Memory B cell (primary cell): ENCODE measurements around the gene PRORP.
"Not testable (repeated sequence)": the region's sequence is repeated elsewhere in the genome, so short reads cannot be mapped to it uniquely, and the experiment has no call there.

Source experiments
- ATAC-seq: fragments of 150-1000 bp; cut with Tn5 transposase; 2 replicates; pipeline ENCODE4 v1.10.0; 2021; ENCODE audit warnings: low read depth, mild to moderate bottlenecking, moderate library complexity
- DNase-seq, 2 donors: peaks; one replicate each; pipeline ENCODE4 v3.0.0; 2022; ENCODE audit warnings: low spot score in 2 of 2
- H3K27ac Mint-ChIP-seq: one replicate; pipeline ENCODE4 v1.8.0; 2022; ENCODE audit warnings: mild to moderate bottlenecking, moderate library complexity, mixed read lengths
- H3K27me3 Mint-ChIP-seq: one replicate; pipeline ENCODE4 v1.8.0; 2022; ENCODE audit warnings: mixed read lengths
- H3K36me3 Mint-ChIP-seq: one replicate; pipeline ENCODE4 v1.8.0; 2022; ENCODE audit warnings: mild to moderate bottlenecking, mixed read lengths
- H3K4me1 Mint-ChIP-seq: one replicate; pipeline ENCODE4 v1.8.0; 2022; ENCODE audit warnings: mixed read lengths
- H3K4me3 Mint-ChIP-seq: one replicate; pipeline ENCODE4 v1.8.0; 2022; ENCODE audit warnings: mild to moderate bottlenecking, moderate library complexity, mixed read lengths
- H3K9me3 Mint-ChIP-seq: one replicate; pipeline ENCODE4 v1.8.0; 2022; ENCODE audit warnings: mixed read lengths

PRORP gene

GRCh38 chr14:35121887-35122695 lies at the start of gene PRORP, which contains the start of gene PPP2R3C:
PRORP (plus strand) TSS chr14:35122552; CDS start chr14:35123246, 694 bp downstream.
PPP2R3C (minus strand) TSS chr14:35121990; CDS start chr14:35121959, 31 bp downstream.
- Mint-ChIP-seq H3K9me3 (no peaks in the 10 kb centered on the region), H3K4me3 (peak within 1 kb of the TSS; percentile 100), H3K4me1 (peaks cover 31% of the 10 kb centered on the region), H3K27ac (peak within 1 kb of the TSS; percentile 100), H3K36me3 (peaks cover 12% of the 10 kb centered on the region), H3K27me3 (no peaks in the 10 kb centered on the region)
- peak; percentile 87 to 89 for DNase-seq
- ATAC-seq: peak; percentile 85

GRCh38 chr14:35073486-35073885 lies 48.9 kb upstream of the PRORP start:
- peaks cover 2% of the 10 kb centered on the region for H3K4me1 Mint-ChIP-seq
- H3K27me3 Mint-ChIP-seq: no peaks in the 10 kb centered on the region
- H3K36me3 Mint-ChIP-seq: peaks cover 20% of the 10 kb centered on the region
- H3K9me3 Mint-ChIP-seq: no peaks in the 10 kb centered on the region
- DNase-seq (no peak), ATAC-seq (no peak)
- no peak overlapping the region for H3K27ac Mint-ChIP-seq
- H3K4me3 Mint-ChIP-seq: no peak overlapping the region

- H3K36me3 Mint-ChIP-seq: peaks cover 15% of the 10 kb centered on the region
- no peak overlapping the region for H3K27ac Mint-ChIP-seq
- no peaks in the 10 kb centered on the region for H3K27me3 Mint-ChIP-seq
- no peaks in the 10 kb centered on the region for H3K9me3 Mint-ChIP-seq
- ATAC-seq (no peak), DNase-seq (no peak)
- H3K4me1 Mint-ChIP-seq: no peaks in the 10 kb centered on the region
- H3K4me3 Mint-ChIP-seq: no peak overlapping the region
These were observed 44.3 kb upstream of the PRORP start for GRCh38 chr14:35078082-35078481.

- H3K36me3 Mint-ChIP-seq: peaks cover 13% of the 10 kb centered on the region
- no peaks in the 10 kb centered on the region for H3K4me1 Mint-ChIP-seq
These were observed 42.6 kb upstream of the PRORP start for GRCh38 chr14:35079742-35080141.

DNA sequence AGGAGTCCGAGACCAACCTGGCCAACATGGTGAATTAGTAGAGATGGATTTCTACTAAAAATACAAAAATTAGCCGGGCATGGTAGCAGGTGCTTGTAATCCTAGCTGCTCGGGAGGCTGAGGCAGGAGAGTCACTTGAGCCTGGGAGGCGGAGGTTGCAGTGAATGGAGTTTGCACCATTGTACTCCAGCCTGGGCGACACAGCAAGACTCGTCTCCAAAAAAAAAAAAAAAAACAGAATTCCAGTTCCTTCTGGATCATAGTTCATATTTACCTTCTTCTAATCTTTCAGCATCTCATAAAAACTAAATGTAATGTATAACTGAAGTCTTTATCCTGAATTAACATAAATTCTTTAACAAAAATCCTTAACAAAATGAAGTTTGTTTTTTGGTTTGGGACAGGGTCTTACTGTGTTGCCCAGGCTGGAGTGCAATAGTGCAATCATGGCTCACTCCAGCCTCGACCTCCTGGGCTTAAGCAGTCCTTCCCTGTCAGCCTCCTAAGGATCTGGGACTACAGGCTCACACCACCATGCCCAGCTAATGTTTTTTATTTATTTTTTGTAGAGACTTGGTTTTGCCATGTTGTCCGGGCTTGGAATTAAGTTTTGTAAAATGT lies 38.7 kb upstream of the PRORP start:
- no peak for DNase-seq
- no peaks in the 10 kb centered on the region for H3K27me3 Mint-ChIP-seq
- peak overlapping the region; percentile 7 for H3K27ac Mint-ChIP-seq
- H3K4me1 Mint-ChIP-seq: no peaks in the 10 kb centered on the region
- no peak overlapping the region for H3K4me3 Mint-ChIP-seq
- H3K9me3 Mint-ChIP-seq: no peaks in the 10 kb centered on the region
- H3K36me3 Mint-ChIP-seq: peaks cover 24% of the 10 kb centered on the region
- ATAC-seq: no peak

More at GRCh38 chr14:35079742-35080141, 42.6 kb upstream of the PRORP start:
- DNase-seq (no peak), ATAC-seq (no peak)
- H3K9me3 Mint-ChIP-seq: no peaks in the 10 kb centered on the region
- no peak overlapping the region for H3K27ac Mint-ChIP-seq
- H3K4me3 Mint-ChIP-seq: no peak overlapping the region
- H3K27me3 Mint-ChIP-seq: no peaks in the 10 kb centered on the region

DNA sequence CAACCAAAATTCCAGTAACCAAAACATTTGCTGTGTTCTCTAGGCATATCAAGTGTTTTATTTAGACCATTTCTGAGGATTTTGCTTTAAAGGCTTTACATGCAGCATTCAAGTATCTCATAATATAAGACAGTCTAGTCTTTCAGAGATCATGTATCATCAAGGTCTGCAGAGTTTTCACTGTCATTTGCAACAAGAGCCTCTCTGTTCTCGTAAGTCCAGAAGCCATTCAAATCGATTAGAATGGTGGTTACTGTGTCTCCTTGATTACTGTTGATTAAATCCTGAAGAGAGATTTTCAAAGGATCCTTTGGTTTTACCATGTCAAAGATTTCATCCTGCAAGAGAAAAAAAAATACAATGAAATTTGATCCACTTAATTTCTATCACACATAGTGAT lies 36.9 kb upstream of the PRORP start:
- no peaks in the 10 kb centered on the region for H3K27me3 Mint-ChIP-seq
- H3K36me3 Mint-ChIP-seq: peaks cover 21% of the 10 kb centered on the region
- no peak overlapping the region for H3K4me3 Mint-ChIP-seq
- peak overlapping the region; percentile 12 for H3K27ac Mint-ChIP-seq
- H3K4me1 Mint-ChIP-seq: no peaks in the 10 kb centered on the region
- ATAC-seq (no peak), DNase-seq (no peak)
- H3K9me3 Mint-ChIP-seq: no peaks in the 10 kb centered on the region

GRCh38 chr14:35088514-35088913 lies 33.8 kb upstream of the PRORP start:
- H3K27ac Mint-ChIP-seq: peak overlapping the region; percentile 66
- no peak for DNase-seq
- H3K36me3 Mint-ChIP-seq: peaks cover 20% of the 10 kb centered on the region
- H3K4me3 Mint-ChIP-seq: no peak overlapping the region
- ATAC-seq: no peak
- H3K4me1 Mint-ChIP-seq: no peaks in the 10 kb centered on the region
- no peaks in the 10 kb centered on the region for H3K9me3 Mint-ChIP-seq
- no peaks in the 10 kb centered on the region for H3K27me3 Mint-ChIP-seq

DNA sequence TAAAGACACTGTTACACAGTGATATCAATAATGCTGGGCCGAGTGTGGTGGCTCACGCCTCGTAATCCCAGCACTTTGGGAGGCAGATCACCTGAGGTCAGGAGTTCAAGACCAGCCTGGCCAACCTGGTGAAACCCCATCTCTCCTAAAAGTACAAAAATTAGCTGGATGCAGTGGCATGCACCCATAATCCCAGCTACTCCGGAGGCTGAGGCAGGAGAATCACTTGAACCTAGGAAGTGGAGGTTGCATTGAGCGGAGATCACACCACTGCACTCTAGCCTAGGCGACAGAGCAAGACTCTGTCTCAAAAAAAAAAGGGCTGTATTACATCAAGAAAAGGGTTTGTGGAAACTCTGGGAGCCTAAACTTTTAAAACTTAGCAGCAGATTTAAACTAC lies 27.7 kb upstream of the PRORP start:
- not testable (repeated sequence) for H3K27ac Mint-ChIP-seq, H3K4me3 Mint-ChIP-seq, ATAC-seq, H3K27me3 Mint-ChIP-seq, DNase-seq, H3K9me3 Mint-ChIP-seq, H3K4me1 Mint-ChIP-seq
- H3K36me3 Mint-ChIP-seq: peaks cover 19% of the 10 kb centered on the region

DNA sequence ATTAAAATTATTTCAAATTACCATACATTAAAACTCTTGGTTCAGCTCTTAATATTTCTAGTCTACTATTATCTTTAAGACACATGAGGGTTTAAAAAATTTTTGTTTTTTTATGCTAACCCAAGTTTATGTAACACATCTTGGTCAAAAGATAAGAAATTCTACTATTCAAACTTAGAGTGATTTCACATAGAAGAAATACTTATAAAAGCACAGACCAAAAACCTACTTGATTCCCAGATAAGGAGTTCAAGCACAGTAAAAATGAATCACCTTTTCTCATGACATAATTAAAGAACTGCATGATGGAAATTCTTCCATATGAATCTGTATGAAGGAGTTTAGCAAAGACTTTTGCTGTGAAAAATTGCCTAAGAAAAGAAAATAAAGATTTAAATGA lies 14.5 kb upstream of the PRORP start:
- Mint-ChIP-seq H3K27ac (no peak overlapping the region), H3K9me3 (no peaks in the 10 kb centered on the region), H3K36me3 (peaks cover 30% of the 10 kb centered on the region), H3K4me3 (no peak overlapping the region), H3K4me1 (peaks cover under 1% of the 10 kb centered on the region), H3K27me3 (no peaks in the 10 kb centered on the region)
- ATAC-seq (no peak), DNase-seq (no peak)

GRCh38 chr14:35112641-35113040 lies 9.7 kb upstream of the PRORP start:
- Mint-ChIP-seq H3K36me3 (peaks cover 43% of the 10 kb centered on the region), H3K4me3 (no peak overlapping the region), H3K9me3 (peaks cover 1% of the 10 kb centered on the region), H3K4me1 (peaks cover 14% of the 10 kb centered on the region), H3K27me3 (no peaks in the 10 kb centered on the region), H3K27ac (peak overlapping the region; percentile 17)
- no peak for ATAC-seq
- DNase-seq: no peak

DNA sequence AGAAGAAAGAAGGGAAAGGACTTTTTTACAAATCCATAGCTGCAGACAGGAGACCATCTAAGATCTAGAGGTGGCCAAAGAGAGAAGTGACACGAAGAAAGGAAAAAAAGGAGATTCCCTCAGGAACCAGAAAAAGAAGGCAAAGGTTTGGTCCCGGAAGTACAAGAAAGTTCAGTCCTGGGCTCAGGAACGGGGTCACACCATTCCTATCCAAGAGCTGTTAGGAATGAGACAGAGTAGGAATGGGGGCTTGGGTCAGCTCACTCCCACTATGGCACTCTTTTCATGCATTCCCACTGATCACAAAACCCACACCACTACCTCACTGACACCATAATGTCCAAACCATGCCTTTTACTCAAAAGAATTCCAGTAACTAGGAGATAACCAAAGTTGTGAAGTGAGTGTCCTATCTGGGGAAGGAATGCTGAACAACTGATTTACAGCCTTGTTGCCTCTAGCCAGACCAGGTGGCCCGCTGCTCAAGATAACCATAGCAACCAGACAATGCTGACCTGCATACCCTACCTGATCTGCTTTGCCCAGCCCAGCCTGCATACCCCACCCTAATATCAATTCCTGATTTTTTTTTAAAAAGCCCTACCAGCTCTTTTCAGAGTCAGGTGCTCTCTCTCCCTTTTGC lies 8.9 kb upstream of the PRORP start:
- Mint-ChIP-seq H3K27ac (peak overlapping the region; percentile 17), H3K27me3 (no peaks in the 10 kb centered on the region), H3K9me3 (peaks cover 1% of the 10 kb centered on the region), H3K4me1 (peaks cover 17% of the 10 kb centered on the region), H3K4me3 (no peak overlapping the region), H3K36me3 (peaks cover 46% of the 10 kb centered on the region)
- ATAC-seq (no peak), DNase-seq (no peak)

DNA sequence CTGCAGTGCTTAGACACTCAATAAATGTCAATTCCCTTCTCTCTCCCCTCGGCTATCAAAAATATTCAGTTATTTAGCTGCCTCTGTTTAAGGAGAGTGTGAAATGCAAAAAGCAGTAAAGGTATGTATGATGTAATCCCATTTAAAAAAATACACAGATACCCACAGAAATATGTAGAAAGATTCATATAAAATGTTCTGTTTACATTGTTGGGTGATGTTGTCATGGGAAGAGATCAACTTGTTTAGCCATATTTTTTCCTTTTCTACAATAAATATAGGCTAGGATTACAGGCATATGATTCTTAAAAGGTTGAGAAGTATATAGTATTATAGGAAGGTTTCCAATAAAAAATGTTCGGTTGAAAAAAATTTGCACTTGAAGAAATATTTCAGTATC lies 8.3 kb upstream of the PRORP start:
- Mint-ChIP-seq H3K4me1 (peaks cover 17% of the 10 kb centered on the region), H3K9me3 (peaks cover 1% of the 10 kb centered on the region), H3K27ac (no peak overlapping the region), H3K27me3 (no peaks in the 10 kb centered on the region), H3K36me3 (peaks cover 46% of the 10 kb centered on the region), H3K4me3 (no peak overlapping the region)
- DNase-seq: no peak
- no peak for ATAC-seq

GRCh38 chr14:35116242-35116641 lies 6.1 kb upstream of the PRORP start:
- Mint-ChIP-seq H3K4me1 (peaks cover 26% of the 10 kb centered on the region), H3K27me3 (no peaks in the 10 kb centered on the region), H3K27ac (no peak overlapping the region), H3K36me3 (peaks cover 43% of the 10 kb centered on the region), H3K4me3 (no peak overlapping the region), H3K9me3 (peaks cover 1% of the 10 kb centered on the region)
- ATAC-seq (no peak), DNase-seq (no peak)

GRCh38 chr14:35117112-35117511 lies 5.2 kb upstream of the PRORP start:
- H3K4me1 Mint-ChIP-seq: peaks cover 26% of the 10 kb centered on the region
- DNase-seq (no peak), ATAC-seq (no peak)
- H3K9me3 Mint-ChIP-seq: peaks cover 1% of the 10 kb centered on the region
- peaks cover 36% of the 10 kb centered on the region for H3K36me3 Mint-ChIP-seq
- H3K27me3 Mint-ChIP-seq: no peaks in the 10 kb centered on the region
- peak overlapping the region; percentile 53 for H3K27ac Mint-ChIP-seq
- H3K4me3 Mint-ChIP-seq: no peak overlapping the region
